ENCODE measurements around the gene WDR43. TPM values are rescaled to one million over a fixed set of nuclear protein-coding genes. Genes with fewer than 3 reads are reported as not detected.

The WDR43 gene
- total RNA-seq, 1 donor from 2014 or later: 188 TPM

- Mint-ChIP-seq H3K9me3 (no peaks in the 10 kb centered on the region), H3K36me3 (ENCODE audit: low read depth) (peaks cover 80% of the 10 kb centered on the region), H3K27me3 (ENCODE audit: insufficient read depth) (no peaks in the 10 kb centered on the region), H3K27ac (peak overlapping the region; percentile 46), H3K4me3 (no peak overlapping the region), H3K4me1 (ENCODE audit: low read depth) (peaks cover 17% of the 10 kb centered on the region)
- intact Hi-C loops (cut with micrococcal nuclease): loop anchor here (2.0 to 10.0 kb wide), 2 partner anchors 15 to 103 kb away; no protein-coding TSS in a partner anchor
- DNase-seq (ENCODE audit: low spot score): no peak
Measured at GRCh38 chr2:28927469-28927868, 33.0 kb downstream of the WDR43 start.

GRCh38 chr2:28927878-28928277 is 33.4 kb downstream of the WDR43 start:
- H3K9me3 Mint-ChIP-seq: no peaks in the 10 kb centered on the region
- DNase-seq (ENCODE audit: low spot score): no peak
- no peaks in the 10 kb centered on the region for H3K27me3 Mint-ChIP-seq (ENCODE audit: insufficient read depth)
- H3K4me1 Mint-ChIP-seq (ENCODE audit: low read depth): peaks cover 17% of the 10 kb centered on the region
- intact Hi-C loops (cut with micrococcal nuclease): loop anchor here (2.0 to 10.0 kb wide), 2 partner anchors 15 to 103 kb away; no protein-coding TSS in a partner anchor
- H3K4me3 Mint-ChIP-seq: no peak overlapping the region
- peaks cover 77% of the 10 kb centered on the region for H3K36me3 Mint-ChIP-seq (ENCODE audit: low read depth)
- H3K27ac Mint-ChIP-seq: no peak overlapping the region

- no peak for DNase-seq (ENCODE audit: low spot score)
- Mint-ChIP-seq H3K4me1 (ENCODE audit: low read depth) (peaks cover 7% of the 10 kb centered on the region), H3K4me3 (no peak overlapping the region), H3K27ac (no peak overlapping the region), H3K9me3 (no peaks in the 10 kb centered on the region), H3K27me3 (ENCODE audit: insufficient read depth) (no peaks in the 10 kb centered on the region), H3K36me3 (ENCODE audit: low read depth) (peaks cover 65% of the 10 kb centered on the region)
- intact Hi-C loops (cut with micrococcal nuclease): loop anchor here (10.0 kb wide), 1 partner anchor 105 kb away; no protein-coding TSS in a partner anchor
Measured at GRCh38 chr2:28929581-28929980, 35.1 kb downstream of the WDR43 start.

- Mint-ChIP-seq H3K27ac (no peak overlapping the region), H3K9me3 (no peaks in the 10 kb centered on the region), H3K4me3 (no peak overlapping the region), H3K27me3 (ENCODE audit: insufficient read depth) (no peaks in the 10 kb centered on the region), H3K36me3 (ENCODE audit: low read depth) (peaks cover 60% of the 10 kb centered on the region), H3K4me1 (ENCODE audit: low read depth) (peaks cover 7% of the 10 kb centered on the region)
- DNase-seq (ENCODE audit: low spot score): no peak
- intact Hi-C loops (cut with micrococcal nuclease): no loop called here
Measured at GRCh38 chr2:28930205-28930604, 35.7 kb downstream of the WDR43 start.

- Mint-ChIP-seq H3K36me3 (ENCODE audit: low read depth) (peaks cover 48% of the 10 kb centered on the region), H3K4me1 (ENCODE audit: low read depth) (no peaks in the 10 kb centered on the region), H3K27me3 (ENCODE audit: insufficient read depth) (no peaks in the 10 kb centered on the region), H3K9me3 (no peaks in the 10 kb centered on the region), H3K4me3 (no peak overlapping the region), H3K27ac (no peak overlapping the region)
- intact Hi-C loops (cut with micrococcal nuclease): no loop called here
- DNase-seq (ENCODE audit: low spot score): no peak
Measured at GRCh38 chr2:28934769-28935168, 40.3 kb downstream of the WDR43 start.

GRCh38 chr2:28941008-28941407 is 46.5 kb downstream of the WDR43 start:
- intact Hi-C loops (cut with micrococcal nuclease): no loop called here
- Mint-ChIP-seq H3K4me1 (ENCODE audit: low read depth) (no peaks in the 10 kb centered on the region), H3K9me3 (no peaks in the 10 kb centered on the region), H3K27me3 (ENCODE audit: insufficient read depth) (no peaks in the 10 kb centered on the region), H3K27ac (peak overlapping the region; percentile 36), H3K4me3 (no peak overlapping the region), H3K36me3 (ENCODE audit: low read depth) (peaks cover 57% of the 10 kb centered on the region)
- DNase-seq (ENCODE audit: low spot score): no peak

- Mint-ChIP-seq H3K36me3 (ENCODE audit: low read depth) (peaks cover 57% of the 10 kb centered on the region), H3K27ac (no peak overlapping the region), H3K4me1 (ENCODE audit: low read depth) (peaks cover 5% of the 10 kb centered on the region), H3K4me3 (no peak overlapping the region), H3K9me3 (no peaks in the 10 kb centered on the region), H3K27me3 (ENCODE audit: insufficient read depth) (no peaks in the 10 kb centered on the region)
- intact Hi-C loops (cut with micrococcal nuclease): no loop called here
- no peak for DNase-seq (ENCODE audit: low spot score)
Measured at GRCh38 chr2:28944535-28945248, 50.2 kb downstream of the WDR43 start.

- H3K27ac Mint-ChIP-seq: no peak overlapping the region
- peaks cover 5% of the 10 kb centered on the region for H3K4me1 Mint-ChIP-seq (ENCODE audit: low read depth)
- H3K9me3 Mint-ChIP-seq: no peaks in the 10 kb centered on the region
- no peak overlapping the region for H3K4me3 Mint-ChIP-seq
- intact Hi-C loops (cut with micrococcal nuclease): no loop called here
- DNase-seq (ENCODE audit: low spot score): no peak
- no peaks in the 10 kb centered on the region for H3K27me3 Mint-ChIP-seq (ENCODE audit: insufficient read depth)
- H3K36me3 Mint-ChIP-seq (ENCODE audit: low read depth): peaks cover 47% of the 10 kb centered on the region
Measured at GRCh38 chr2:28948160-28948559, 53.7 kb downstream of the WDR43 start.

- no peaks in the 10 kb centered on the region for H3K27me3 Mint-ChIP-seq (ENCODE audit: insufficient read depth)
- no peaks in the 10 kb centered on the region for H3K9me3 Mint-ChIP-seq
- peaks cover 5% of the 10 kb centered on the region for H3K4me1 Mint-ChIP-seq (ENCODE audit: low read depth)
- no peak for DNase-seq (ENCODE audit: low spot score)
- H3K27ac Mint-ChIP-seq: no peak overlapping the region
- intact Hi-C loops (cut with micrococcal nuclease): no loop called here
- H3K4me3 Mint-ChIP-seq: no peak overlapping the region
- H3K36me3 Mint-ChIP-seq (ENCODE audit: low read depth): peaks cover 37% of the 10 kb centered on the region
Measured at GRCh38 chr2:28949190-28949589, 54.7 kb downstream of the WDR43 start.

GRCh38 chr2:28949617-28950305 is 55.3 kb downstream of the WDR43 start:
- Mint-ChIP-seq H3K4me1 (ENCODE audit: low read depth) (peaks cover 5% of the 10 kb centered on the region), H3K36me3 (ENCODE audit: low read depth) (peaks cover 33% of the 10 kb centered on the region), H3K27ac (peak overlapping the region; percentile 5), H3K27me3 (ENCODE audit: insufficient read depth) (no peaks in the 10 kb centered on the region), H3K4me3 (no peak overlapping the region), H3K9me3 (no peaks in the 10 kb centered on the region)
- no peak for DNase-seq (ENCODE audit: low spot score)
- intact Hi-C loops (cut with micrococcal nuclease): no loop called here

GRCh38 chr2:28950941-28951630 is 56.6 kb downstream of the WDR43 start:
- intact Hi-C loops (cut with micrococcal nuclease): no loop called here

GRCh38 chr2:28951910-28952835 is 57.7 kb downstream of the WDR43 start:
- no peaks in the 10 kb centered on the region for H3K9me3 Mint-ChIP-seq
- no peak for DNase-seq (ENCODE audit: low spot score)
- no peak overlapping the region for H3K4me3 Mint-ChIP-seq
- no peaks in the 10 kb centered on the region for H3K4me1 Mint-ChIP-seq (ENCODE audit: low read depth)
- peaks cover 23% of the 10 kb centered on the region for H3K36me3 Mint-ChIP-seq (ENCODE audit: low read depth)
- intact Hi-C loops (cut with micrococcal nuclease): no loop called here
- H3K27me3 Mint-ChIP-seq (ENCODE audit: insufficient read depth): peaks cover 8% of the 10 kb centered on the region
- H3K27ac Mint-ChIP-seq: no peak overlapping the region

More at GRCh38 chr2:28950941-28951630, 56.6 kb downstream of the WDR43 start:
- peaks cover 5% of the 10 kb centered on the region for H3K4me1 Mint-ChIP-seq (ENCODE audit: low read depth)
- no peaks in the 10 kb centered on the region for H3K9me3 Mint-ChIP-seq
- H3K27me3 Mint-ChIP-seq (ENCODE audit: insufficient read depth): peaks cover 6% of the 10 kb centered on the region
- no peak overlapping the region for H3K4me3 Mint-ChIP-seq
- H3K36me3 Mint-ChIP-seq (ENCODE audit: low read depth): peaks cover 28% of the 10 kb centered on the region
- H3K27ac Mint-ChIP-seq: no peak overlapping the region
- DNase-seq (ENCODE audit: low spot score): no peak
